Spleen (tissue), 7 donors: ENCODE measurements around the gene CRYZ.

Source experiments
- POLR2A ChIP-seq, 3 donors: fragments of 450-650 bp; IDR thresholded peaks; one replicate each; pipeline ENCODE4 v1.5.1; 2017; ENCODE audit warnings: antibody characterized with exemption in 3 of 3, mild to moderate bottlenecking in 1 of 3
- POLR2AphosphoS5 ChIP-seq, 3 donors: sonication (generic); formaldehyde crosslinking; IDR thresholded peaks; one replicate each; pipeline ENCODE4 v1.5.1; 2017; ENCODE audit warnings: antibody characterized with exemption in 3 of 3
- TF ChIP-seq, protein P1 (sequence below), 11 experiments: fragments of 200-600 bp in 7 of 11; fragments of 450-650 bp in 4 of 11; sonication (generic) in 4 of 11; IDR thresholded peaks in 8 of 11; conservative IDR thresholded peaks in 3 of 11; 1 replicate in 7 of 11; 2 replicates in 4 of 11; pipeline versions ENCODE4 v1.4.0 to v1.8.0; 2016 to 2021; ENCODE audit warnings: antibody characterized with exemption in 11 of 11, inconsistent platforms in 4 of 11, mild to moderate bottlenecking in 1 of 11
- donor health status: DM: no; HTN: no; CAD: no; lungs with moderate emphysema.
- donor health status: DM: no; HTN: no; CAD: no.
- donor health status: DM: no; HTN: no; CAD: no.

DNA sequence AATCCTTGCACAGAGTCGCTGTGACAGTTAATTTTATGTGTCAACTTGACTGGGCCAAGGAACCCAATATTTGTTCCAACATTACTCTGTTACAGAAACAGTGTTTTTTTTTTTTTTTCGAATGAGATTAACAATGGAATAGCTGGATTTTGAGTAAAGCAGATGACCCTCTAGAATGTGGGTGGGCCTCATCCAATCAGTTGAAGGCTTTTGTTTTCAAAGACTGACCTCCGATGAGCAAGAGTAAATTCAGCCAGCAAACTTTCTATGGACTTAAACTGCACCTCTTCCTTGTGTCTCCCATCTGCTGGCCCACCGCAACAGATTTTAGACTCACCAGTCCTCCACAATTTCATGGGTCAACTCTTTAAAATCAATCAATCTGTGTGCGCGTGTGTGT lies 17.0 kb downstream of the CRYZ start:
- TF ChIP-seq, protein P1, sequence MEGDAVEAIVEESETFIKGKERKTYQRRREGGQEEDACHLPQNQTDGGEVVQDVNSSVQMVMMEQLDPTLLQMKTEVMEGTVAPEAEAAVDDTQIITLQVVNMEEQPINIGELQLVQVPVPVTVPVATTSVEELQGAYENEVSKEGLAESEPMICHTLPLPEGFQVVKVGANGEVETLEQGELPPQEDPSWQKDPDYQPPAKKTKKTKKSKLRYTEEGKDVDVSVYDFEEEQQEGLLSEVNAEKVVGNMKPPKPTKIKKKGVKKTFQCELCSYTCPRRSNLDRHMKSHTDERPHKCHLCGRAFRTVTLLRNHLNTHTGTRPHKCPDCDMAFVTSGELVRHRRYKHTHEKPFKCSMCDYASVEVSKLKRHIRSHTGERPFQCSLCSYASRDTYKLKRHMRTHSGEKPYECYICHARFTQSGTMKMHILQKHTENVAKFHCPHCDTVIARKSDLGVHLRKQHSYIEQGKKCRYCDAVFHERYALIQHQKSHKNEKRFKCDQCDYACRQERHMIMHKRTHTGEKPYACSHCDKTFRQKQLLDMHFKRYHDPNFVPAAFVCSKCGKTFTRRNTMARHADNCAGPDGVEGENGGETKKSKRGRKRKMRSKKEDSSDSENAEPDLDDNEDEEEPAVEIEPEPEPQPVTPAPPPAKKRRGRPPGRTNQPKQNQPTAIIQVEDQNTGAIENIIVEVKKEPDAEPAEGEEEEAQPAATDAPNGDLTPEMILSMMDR (IDR thresholded peaks at IDR 0.05 in 8 of 11, conservative IDR thresholded peaks at IDR 0.05 in 3 of 11), result no peak
- TF ChIP-seq POLR2A (IDR thresholded peaks at IDR 0.05), result no peak
- no peak for TF ChIP-seq POLR2AphosphoS5 (IDR thresholded peaks at IDR 0.05)
